ENCODE measurements around the gene GATAD2A.

- TF ChIP-seq CTCF (IDR thresholded peaks at IDR 0.05; ENCODE audit: low read depth, low read length) = no peak
- TF ChIP-seq EZH2phosphoT487 (IDR thresholded peaks at IDR 0.05; ENCODE audit: low read depth) = no peak
Observed at GRCh38 chr19:19508217-19508616, 102.7 kb downstream of the GATAD2A start.
